GM18517 (cell line): ENCODE measurements around the gene ERV3-1.
"Not testable (repeated sequence)": the region's sequence is repeated elsewhere in the genome, so short reads cannot be mapped to it uniquely, and the experiment has no call there.

Experiments used
- ATAC-seq: cut with Tn5 transposase; IDR thresholded peaks from one replicate; pipeline ENCODE4 v1.9.1; 2021; ENCODE audit warnings: mild to moderate bottlenecking, moderate library complexity; ENCODE audit not compliant: unreplicated experiment

ERV3-1 gene

GRCh38 chr7:65006094-65006992, at the start of gene ERV3-1:
TSS of gene ERV3-1 (minus strand) at chr7:65006687. CDS start at chr7:64993026, 13,661 bp downstream.
- peak; percentile 100 for ATAC-seq

- ATAC-seq = not testable (repeated sequence)
Measured at GRCh38 chr7:65055786-65056185, 49.3 kb upstream of the ERV3-1 start.

DNA sequence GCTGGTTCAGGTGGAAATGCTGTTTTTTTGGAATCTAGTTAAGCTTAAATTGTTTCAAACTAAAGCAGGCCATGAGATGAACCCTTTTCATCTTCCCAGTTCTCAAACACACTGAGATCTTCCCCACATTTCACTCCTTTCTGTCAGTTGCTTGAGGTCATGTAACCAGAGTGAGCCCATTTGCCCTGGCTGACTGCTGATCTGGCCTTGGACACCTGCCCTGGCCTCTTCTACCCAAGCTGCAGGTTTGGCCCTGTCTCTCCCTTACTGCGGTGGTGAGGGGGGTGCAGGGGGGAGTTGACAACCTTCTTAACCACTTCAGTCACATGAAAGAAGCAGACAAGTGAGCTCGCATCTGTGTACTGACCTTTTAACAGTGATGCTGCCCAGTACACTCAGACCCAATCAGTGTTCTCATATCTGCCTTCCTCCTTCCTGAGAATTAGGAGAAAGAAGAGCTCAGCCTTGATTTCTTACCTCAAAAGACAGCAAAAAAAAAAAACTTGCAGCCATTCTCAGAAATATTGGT, 48.0 kb upstream of the ERV3-1 start:
- ATAC-seq = not testable (repeated sequence)

- ATAC-seq = not testable (repeated sequence)
Measured at GRCh38 chr7:65051654-65052053, 45.2 kb upstream of the ERV3-1 start.

GRCh38 chr7:65051139-65051538, 44.7 kb upstream of the ERV3-1 start:
- not testable (repeated sequence) for ATAC-seq

GRCh38 chr7:65046329-65046728, 39.8 kb upstream of the ERV3-1 start:
- not testable (repeated sequence) for ATAC-seq

GRCh38 chr7:65045589-65045988, 39.1 kb upstream of the ERV3-1 start:
- not testable (repeated sequence) for ATAC-seq

GRCh38 chr7:65038767-65039166, 32.3 kb upstream of the ERV3-1 start:
- ATAC-seq = not testable (repeated sequence)

- ATAC-seq = peak; percentile 65
Measured at GRCh38 chr7:65037740-65038688, 31.5 kb upstream of the ERV3-1 start.

DNA sequence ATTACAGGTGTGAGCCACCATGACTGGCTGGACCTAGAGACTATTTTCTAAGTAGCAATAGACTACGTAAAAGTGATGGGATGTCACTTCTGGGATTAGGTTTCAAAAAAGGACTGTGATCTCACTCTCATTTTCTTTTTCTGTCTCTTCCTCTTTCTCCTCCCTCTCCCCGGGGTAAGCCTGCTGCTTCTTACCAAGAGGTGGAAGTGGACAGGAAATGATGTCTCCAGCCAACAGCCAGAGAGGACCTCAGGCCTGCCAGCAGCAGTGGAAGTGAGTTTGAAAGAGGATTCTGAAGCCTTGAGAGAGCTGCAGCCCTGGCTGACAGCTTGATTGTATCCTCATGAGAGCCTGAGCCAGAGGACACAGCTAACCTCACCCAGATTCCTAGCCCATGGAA, 30.0 kb upstream of the ERV3-1 start:
- ATAC-seq = not testable (repeated sequence)

DNA sequence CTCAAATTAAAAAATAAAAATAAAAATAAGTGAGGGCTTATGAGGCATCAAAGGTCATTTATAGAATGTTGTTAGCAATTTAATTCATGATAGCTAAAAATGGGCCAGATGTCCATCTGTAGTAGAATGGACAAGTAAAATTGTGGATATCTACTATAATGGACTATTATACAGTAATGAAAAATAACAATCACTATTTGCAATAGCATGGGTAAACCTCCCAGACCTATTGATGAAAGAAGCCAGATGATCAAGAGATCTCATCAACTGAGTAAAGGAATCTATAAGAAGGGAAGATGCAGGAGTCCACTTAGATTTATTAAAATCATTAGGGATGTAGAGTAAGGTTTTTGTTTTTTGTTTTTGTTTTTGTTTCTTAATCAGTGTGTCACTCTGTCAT, 29.0 kb upstream of the ERV3-1 start:
- not testable (repeated sequence) for ATAC-seq

- ATAC-seq = not testable (repeated sequence)
Measured at GRCh38 chr7:65034120-65034782, 27.8 kb upstream of the ERV3-1 start.

- not testable (repeated sequence) for ATAC-seq
Measured at GRCh38 chr7:65033391-65033790, 26.9 kb upstream of the ERV3-1 start.

- ATAC-seq = not testable (repeated sequence)
Measured at GRCh38 chr7:65025023-65025422, 18.5 kb upstream of the ERV3-1 start.

DNA sequence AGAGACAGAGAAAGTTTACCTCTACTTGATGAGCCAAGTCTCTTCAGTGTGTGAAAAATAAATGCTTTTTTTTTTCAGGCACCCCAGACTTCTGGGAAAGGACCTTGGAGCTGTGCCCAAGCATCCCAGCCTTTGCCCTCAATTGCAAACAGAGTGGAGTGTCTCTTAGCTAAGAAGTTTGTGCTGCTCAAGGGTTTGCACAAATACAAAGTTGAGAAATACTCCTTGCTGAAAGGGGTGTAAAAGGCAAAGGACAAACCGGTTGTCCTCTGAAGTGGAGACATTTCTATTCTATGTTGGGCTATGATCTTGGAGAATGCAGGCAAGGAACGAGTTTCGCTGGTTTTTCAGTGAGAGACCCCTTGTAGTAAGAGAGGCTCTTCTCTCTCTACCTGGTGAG, 14.5 kb upstream of the ERV3-1 start:
- ATAC-seq = not testable (repeated sequence)

- ATAC-seq = not testable (repeated sequence)
Measured at GRCh38 chr7:65009881-65010280, 3.4 kb upstream of the ERV3-1 start.

GRCh38 chr7:65009394-65009793, 2.9 kb upstream of the ERV3-1 start:
- ATAC-seq = not testable (repeated sequence)

- ATAC-seq = peak; percentile 30
Measured at GRCh38 chr7:65007036-65007435, 549 bp upstream of the ERV3-1 start.

DNA sequence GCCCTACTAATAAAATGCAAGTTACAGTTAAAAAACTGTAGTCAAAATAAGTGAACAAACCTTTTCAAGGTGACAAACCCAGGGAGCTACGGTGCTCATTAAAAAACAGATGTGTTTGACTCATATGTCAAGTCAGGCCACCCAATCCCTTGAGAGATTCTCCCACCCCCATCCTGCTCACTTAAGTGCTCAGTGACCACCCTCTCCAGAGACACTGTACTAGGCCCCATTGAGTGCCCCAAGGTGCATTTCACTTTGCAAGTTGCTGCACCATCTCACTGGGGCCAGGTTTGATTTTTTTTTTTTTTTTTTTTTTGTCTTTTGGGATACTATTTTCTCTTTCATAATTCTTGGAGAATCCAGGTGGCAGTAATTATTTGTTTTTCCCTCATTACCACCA, 1.9 kb downstream of the ERV3-1 start:
- ATAC-seq = no peak

DNA sequence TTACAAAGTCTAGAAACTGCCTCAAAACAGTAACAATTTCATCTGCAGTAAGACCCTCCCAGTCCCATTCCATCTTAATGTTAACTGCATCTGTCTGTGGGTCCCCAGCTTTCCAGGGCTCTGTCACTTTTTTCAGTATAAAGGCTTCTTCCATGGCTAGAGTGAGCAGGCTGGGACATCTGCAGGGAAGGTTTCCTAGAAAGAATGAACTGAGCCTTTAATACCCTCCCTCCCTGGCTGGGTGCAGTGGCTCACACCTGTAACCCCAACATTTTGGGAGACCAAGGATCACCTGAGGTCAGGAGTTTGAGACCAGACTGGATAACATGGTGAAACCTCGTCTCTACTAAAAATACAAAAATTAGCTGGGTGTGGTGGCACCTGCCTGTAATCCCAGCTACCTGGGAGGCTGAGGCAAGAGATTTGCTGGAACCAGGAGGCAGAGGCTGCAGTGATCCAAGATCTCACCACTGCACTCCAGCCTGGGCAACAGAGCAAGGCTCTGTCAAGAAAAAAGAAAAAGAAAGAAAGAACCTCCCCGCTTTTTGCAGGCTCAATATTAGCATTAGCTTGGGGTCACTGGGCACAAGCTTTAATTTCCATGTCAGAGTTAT, 3.4 kb downstream of the ERV3-1 start:
- no peak for ATAC-seq
